GM23248 (cell line): ENCODE data around the gene ARPC4.

Experiments
- EZH2 ChIP-seq: fragments of 200-600 bp; sonication (generic); IDR thresholded peaks from 2 replicates; pipeline ENCODE4 v1.6.1; 2018; ENCODE audit warnings: antibody characterized with exemption, mild to moderate bottlenecking; ENCODE audit not compliant: insufficient read depth, poor library complexity, severe bottlenecking
- EZH2phosphoT487 ChIP-seq: fragments of 200-600 bp; sonication (generic); IDR thresholded peaks from 2 replicates; pipeline ENCODE4 v1.6.1; 2018; ENCODE audit warnings: antibody characterized with exemption, moderate library complexity, mild to moderate bottlenecking, low read depth; ENCODE audit not compliant: insufficient read depth

DNA sequence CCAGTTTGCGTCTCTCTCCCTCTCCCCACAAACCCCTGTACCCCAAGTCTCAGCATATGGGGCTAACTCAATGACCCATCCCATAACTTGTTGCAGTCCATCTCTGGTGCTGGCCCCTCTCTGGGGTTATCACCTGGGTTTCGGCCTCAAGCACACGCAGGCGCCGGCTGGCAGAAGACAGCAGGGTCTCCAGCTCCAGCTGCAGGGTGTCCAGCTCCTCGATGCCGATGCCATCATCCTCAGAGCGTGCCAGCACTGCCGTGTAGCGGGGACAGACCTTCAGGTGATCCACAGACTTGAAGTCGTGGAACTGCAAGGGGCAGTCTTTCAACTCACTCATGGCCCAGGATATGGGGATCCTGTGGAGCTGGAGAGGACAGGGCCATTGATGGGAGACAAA is 1.8 kb upstream of the ARPC4 start:
- no peak for TF ChIP-seq EZH2phosphoT487
- TF ChIP-seq EZH2: no peak
